GM19328 (cell line): ENCODE data around the gene CTDSP2.

Experiments
- ATAC-seq: cut with Tn5 transposase; IDR thresholded peaks from one replicate; pipeline ENCODE4 v1.9.1; 2021; ENCODE audit warnings: mild to moderate bottlenecking, moderate library complexity; ENCODE audit not compliant: unreplicated experiment

The CTDSP2 gene

DNA sequence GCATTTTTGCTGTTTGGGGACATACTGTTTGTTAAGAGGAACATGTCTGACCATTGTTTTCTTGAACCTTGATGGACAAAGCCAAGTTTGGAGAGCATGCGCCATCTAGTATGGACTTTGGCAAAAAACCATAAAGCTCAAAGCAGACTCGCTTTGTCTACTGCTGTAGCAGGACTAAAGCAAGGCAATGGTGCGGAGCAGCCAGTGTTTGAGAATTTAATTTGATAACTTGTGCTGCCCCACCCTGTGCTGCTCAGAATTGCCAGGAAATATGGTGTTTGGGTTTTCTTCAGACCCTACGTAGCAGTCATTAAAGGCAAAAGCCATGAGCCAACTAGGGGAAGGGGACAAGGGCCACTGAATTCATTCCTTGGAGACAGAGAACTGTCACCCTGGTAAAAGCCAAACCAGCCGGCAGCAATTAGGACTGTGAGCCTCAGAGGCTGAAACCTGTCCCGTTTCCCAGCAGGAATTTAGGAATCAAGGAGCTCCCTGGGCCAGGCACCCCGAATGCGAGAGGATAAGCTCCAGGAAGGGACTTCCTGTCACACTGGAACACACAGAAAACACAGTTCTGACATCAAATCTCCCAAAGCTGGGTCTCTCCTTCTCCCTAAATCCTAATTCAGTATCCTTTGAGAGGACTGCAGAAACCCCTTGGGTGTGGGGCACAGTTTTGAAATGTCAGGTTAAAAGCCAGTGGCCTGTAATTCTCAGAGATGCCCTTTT lies 29.1 kb downstream of the CTDSP2 start:
- no peak for ATAC-seq

DNA sequence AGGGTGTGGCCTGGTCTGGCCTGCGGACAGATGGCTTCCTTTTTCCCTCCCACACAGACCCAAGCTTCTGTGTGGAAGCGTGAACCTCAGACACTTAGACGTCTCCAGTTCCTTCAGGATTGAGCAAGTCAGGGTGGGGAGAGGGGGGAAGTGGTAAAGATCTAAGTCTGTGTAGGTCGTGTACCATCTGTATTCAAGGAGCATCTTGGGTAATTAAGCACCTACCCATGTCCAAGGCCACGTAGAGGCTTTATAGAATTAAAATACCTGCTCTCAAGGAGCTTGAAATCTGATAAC lies 29.7 kb downstream of the CTDSP2 start:
- ATAC-seq, result no peak

DNA sequence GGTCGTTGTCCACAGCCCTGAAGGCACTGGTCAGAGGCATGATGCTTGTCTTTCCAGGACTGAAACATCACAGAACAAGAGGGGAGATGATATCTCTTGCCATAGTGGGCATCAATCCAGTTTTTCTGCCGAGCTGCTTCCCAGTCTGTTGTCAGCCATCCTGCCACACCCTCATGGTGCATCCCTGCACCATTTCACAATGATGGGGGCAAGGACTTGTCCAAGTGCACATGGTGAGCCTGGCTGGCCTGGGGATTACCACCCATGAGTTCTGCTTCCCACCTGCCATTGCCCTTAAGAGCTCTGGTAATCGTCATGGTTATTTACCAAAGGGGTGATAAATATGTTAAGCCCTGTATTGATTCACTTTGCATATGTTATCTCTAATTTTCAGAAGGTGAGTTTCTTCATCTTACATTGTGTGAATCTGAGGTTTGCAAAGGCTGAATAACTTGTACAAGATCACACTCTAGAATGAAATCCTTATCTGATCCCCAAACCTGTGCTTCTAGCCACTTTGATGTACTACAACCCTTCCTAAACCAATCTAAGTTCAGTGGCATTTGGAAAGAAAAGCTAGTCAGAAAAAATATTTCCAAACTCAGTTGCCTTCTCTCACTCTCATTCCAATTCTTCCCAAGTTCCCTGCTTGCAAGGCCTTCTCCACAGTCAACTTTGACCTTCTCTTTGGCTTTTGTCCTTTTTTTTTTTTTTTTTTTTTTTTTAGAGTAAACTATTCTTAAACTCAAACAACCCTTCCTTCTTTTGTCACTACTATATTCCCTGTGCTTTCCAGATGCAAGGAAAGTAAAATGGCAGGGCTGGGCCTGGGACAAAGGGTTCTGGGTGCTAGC lies 30.3 kb downstream of the CTDSP2 start:
- ATAC-seq, result no peak

DNA sequence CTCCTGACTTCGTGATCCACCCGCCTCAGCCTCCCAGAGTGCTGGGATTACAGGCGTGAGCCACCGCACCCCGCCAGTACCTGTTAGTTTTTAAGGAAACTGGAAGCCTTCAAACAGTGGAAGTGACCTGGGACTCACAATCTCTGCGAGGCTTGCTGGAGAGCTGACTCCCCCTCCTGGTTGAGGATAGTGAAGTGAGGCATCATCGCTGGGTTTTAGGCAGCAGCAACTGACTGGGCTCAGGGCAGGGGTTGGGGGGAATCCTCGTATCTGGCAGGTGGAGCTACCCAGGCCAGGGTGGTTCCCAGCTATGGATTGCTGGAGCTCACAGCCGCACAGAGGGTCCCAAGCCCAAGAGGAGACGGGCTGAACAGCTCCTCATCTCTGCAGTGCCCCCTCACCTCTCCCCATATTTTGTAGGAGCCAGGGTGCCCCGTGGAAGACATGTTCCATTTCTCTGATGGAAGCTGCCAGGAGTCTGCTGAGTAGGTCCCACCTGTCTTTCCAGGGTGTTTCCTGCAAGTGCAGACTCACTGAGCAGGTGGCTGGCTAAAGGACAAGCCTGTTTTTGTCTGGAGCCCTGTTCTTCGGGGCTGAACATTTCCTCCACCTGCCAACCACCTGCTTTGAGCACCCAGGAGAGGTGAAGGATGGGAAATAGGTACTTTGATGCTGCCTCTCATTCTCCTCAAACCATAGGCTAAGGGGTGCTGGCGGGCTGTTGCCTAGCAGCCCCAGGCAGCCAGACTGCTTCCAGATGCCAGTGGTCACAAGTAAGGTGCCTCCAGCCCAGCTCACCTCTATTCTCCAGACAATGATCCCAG lies 31.1 kb downstream of the CTDSP2 start:
- no peak for ATAC-seq

DNA sequence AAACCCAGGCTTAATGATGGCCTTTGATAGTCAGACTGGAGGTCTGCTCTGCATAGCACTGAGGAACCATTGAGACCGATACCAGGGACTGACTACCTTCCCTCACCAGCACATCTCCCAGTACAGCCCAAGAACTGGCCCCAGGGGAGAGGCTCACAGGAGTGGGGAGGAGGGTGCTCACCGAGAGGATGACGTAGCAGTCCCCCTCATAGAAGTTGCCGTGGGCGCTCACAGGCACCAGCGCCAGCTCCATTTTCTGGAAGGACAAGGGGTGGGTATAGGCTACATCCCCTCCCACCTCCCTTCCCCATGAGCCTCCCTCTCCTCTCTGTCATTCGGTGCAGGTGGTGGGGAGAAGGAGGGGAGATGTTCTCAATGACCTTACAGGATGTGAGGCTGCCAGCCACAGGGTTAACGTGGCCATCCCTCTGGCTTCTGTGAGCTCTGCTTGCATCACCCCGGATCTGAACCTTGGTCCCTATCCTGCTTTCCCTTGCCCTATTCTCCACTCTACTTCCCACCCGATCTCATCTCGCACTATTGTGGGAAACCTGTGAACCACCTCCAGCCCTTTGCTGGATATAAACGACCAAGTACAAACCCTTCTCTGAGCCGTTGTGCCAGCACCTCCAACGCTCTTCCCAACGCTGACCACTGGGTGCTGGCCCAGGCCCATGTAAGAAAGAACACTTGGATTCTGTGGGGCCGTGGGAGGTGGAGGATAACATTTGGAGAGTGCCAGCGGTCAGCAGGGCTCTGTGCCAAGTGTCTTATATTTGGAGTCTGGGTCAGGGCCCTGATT lies 32.4 kb downstream of the CTDSP2 start:
- ATAC-seq, result no peak

DNA sequence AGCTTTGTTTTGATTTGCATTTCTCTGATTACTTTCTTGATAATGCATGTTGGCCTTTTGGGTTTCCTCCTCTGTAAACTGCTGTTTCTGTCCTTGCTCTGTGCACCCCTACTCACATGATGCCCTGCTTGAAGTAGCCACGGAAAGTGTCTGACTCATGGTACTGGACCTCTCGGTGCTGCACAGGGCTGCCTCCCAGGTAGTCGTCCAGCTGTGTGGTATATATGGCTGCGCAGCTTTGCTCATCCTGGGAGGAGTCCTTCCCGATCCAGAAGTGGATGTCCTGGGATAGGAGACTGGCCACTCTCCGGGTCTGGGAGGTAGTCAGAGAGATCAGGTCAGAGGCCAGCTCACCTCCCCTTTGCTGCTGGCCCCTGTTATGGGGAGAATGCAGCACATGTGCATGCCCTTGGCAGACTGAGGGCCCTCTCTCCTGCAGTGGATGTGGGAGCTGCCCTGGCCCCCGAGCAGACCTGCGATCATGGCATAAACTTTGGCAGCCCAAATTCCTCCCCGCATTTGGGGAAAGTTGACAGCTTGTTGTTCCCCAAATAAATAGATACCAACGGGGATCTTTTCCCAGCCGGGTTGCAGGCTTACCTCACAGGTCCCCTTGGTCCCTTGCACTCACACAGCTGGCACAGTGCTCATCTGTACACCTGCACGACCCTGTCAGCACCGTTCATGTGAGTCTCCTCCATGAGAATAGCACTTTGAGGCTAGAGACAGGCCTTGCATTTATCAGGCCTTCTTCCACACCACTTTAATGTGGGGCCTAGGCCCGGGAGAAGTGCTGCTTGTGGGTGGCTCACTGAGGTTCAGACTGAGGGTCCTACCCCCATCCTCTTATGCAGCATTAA lies 33.2 kb downstream of the CTDSP2 start:
- ATAC-seq, result no peak

DNA sequence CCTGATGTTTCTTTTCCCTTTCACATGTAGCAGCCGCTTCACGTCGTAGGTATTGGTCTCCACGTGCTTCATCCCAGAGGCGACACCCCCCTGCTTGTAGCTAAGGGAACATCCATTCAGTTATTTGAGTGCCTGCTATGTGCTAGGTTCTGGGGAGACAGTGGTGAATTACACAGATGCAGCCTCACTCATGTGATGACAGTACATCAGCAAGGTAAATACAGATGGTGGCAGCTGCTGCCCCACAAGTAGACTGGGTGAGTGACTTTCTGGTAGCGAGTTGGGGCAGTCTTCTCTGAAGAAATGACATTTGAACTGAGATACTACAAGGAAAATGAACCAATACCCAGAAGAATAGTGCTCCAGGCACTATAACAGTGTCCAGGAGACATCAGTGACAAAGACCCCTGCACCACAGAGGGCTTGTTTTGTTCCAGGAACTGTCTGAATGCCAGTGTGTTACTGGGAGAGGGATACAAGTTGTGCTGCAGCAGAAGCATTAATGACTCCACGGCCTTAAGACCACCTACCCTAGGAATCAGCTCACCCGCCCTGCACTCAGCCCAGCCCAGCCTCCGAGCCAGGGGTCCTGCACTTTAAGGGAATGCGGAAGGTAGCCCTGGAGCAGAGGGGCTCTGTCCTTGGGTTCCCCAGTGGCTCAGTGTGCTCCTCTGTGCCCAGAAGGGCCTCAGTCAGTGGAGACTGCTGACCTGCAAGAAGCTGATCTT lies 35.3 kb downstream of the CTDSP2 start:
- ATAC-seq, result no peak

DNA sequence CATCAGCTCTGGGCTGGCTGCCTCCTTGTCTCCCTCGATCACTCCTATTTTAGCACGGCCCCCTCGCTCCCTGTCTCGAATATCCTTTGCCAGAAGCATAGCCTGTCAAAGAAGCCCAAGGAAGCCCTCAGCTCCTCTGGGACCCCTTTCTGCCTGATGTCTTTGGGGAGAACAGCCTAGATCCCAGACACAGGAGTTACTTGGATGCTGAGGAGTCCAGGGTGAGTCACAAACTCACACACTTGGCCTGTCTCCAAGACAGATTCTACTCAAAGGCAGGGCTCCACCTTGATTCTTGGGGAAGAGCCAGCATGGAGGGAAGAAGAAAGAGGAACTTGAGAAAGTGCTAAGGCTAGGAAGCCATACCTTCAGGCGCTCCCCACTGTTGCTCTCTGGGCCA lies 36.1 kb downstream of the CTDSP2 start:
- ATAC-seq, result no peak

DNA sequence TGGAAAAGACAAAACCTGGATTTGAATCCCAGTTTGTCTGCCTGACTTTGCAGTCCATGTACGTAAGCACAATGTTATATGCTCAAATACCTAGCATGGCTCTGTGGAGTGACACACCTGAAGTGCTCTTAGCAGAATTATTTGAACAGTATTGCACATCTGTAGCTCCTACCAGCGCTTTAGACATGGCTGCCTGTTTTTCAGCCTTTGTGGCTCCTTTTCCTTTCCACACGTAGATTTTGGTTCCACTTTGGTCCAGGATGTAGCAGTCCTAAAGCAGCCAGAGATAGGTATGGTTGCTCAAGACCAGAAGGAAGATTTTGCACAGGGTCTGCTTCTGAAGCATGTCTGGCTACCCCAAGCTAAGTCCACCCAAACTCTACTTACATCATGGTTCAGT lies 37.1 kb downstream of the CTDSP2 start:
- ATAC-seq, result no peak

DNA sequence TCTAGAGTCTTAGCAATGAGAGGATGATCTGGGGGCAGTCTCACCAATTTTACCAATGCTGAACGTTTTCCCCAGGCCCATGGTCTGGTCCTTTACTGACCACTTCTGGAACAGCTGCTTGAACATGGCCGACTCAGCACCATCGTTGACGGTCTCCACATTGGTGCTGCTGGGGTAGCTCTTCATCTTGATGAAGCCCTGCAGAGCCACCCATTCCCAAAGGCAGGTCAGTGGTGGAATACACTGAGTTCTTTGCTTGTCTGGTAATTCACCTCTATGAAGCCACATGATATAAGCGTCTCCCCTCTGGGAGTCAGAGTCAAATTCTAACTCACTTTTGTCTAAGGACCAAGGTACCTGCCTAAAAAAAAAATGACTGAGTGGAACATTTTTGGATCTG lies 38.2 kb downstream of the CTDSP2 start:
- no peak for ATAC-seq

DNA sequence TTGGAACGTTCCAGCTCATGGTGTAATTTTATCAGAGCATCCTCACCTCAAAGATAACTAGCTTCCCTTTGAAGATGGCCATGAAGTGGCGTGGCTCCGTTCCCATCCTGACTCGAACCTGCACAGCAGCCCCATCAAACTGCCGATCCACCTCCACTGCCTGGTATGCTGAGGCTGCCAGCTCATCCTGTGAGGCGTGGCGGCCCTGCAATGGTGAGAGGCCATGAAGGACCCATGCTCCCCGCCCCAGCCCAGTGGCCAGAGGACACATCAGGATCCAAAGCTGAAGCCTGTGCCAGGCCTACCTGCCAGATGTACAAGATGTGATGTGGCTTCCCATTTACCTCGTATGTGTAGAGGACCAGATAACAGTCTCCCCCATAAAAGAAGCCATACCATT lies 39.2 kb downstream of the CTDSP2 start:
- ATAC-seq, result no peak

DNA sequence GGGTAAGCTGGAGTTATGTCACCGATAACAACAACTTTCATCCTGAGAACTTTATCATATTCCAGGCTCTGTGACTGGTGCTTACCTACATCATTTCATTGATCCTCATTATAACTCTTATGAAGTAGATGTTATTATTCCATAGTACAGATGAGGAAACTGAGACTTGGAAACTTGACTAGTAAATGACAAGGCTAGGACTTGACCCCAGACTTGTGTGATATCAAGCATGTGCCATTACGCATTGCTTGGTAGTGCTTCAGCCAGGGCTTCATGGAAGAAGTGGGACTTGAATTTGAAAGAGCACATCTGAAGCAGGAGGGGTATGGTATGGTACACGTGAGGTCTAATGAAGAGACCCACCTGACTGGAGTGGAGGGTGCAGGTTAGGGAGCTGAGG lies 39.9 kb downstream of the CTDSP2 start:
- no peak for ATAC-seq

DNA sequence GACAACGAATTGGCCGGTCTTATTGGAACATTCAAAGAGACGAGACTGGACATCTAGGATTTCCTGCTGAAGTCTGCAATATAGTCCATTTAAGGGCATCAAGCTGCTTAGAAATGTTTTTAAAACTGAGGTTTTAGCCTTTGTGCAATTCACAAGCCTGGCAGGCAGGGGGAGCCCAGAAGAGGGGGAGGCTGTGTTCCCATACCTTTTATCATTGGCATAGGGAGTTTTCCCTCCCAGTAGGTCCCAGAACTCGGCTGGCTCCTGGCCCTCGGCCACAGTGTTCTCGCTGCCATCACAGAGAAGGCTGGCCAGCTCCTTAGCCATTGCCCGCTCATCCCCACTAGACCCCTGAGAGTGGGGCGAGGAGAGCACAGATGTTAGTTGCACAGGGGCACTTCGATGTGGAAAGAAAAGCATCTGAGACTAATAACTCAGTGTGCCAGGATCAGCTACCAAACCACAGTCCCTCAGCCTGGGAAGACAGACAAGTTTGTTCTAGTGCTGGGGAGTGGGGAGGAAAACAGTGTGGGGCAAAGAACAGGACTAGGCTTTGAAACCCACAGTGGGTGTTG lies 43.1 kb downstream of the CTDSP2 start:
- ATAC-seq, result no peak

DNA sequence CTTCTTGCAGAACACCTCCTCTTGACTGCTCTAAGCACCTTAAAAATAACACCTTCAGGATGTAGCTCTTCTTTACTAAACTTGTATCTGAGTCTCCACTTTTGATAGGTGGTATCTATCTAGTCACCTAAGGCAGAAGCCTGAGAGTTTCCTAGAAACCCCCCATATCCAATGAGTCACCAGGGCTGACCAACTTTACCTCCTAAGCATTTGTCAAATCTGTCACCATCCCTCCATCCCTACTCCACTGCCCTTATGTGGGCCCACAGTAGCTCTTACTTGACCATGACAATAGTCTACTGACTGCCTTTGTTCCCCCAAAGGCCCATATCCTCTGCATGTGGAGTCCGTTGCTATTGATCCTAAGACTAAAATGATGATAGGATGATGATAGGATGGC lies 43.9 kb downstream of the CTDSP2 start:
- ATAC-seq, result no peak

DNA sequence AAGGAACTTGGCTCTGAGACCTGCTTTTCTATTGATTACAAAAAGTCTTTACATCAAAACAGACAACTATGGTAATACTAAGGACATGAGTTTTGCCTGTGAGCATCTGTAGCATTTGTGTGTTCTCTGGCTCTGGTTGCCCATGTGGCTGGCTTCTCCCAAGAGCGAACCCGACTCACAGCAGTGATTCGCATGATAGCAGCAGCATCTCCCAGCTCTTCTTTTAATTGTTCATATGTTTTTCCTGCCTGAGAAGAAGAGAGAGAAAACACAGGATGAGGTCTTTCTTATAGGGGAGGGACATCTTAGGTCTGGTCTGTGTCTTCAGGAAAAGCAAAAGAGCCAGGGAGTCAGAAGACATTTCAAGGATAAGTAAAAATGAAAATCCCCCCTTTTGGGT lies 45.6 kb downstream of the CTDSP2 start:
- no peak for ATAC-seq

DNA sequence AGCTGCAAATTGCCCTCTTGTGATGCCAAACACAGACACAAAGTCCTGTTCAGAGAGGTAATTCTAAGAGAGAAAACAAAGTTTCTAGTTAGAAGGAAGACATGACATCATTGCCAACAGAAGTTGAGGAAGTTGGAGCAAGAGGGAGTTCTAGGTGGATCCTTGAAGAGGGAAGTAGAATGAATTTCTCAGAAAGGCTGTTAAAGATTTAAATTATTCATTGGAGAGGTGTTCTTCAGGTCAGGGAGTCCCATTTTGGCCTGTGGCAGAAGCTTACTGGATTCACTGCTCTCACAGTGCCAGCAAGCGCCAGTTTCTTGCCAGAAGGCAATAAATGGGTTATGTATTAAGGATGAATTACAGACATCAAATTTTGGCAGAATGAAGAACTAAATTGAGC lies 48.6 kb downstream of the CTDSP2 start:
- no peak for ATAC-seq

DNA sequence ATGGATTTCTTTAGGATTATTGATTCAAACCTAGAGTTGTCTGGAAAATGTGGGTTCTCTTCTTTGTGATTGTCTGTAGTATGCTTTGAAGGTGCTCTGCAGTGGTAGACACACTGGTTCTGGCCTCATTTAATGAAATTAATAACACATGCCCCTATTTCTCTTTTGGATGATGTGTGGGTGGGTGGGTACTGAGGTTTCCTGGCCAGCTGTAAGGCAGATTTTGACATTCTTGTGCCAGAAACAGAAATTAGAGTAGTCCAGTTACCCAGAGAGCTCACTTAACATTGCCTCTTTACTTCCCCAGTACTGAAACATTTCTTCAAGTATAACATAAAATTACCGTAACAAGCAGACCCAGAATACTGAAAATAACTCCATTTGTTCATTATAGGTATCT lies 49.5 kb downstream of the CTDSP2 start:
- no peak for ATAC-seq

DNA sequence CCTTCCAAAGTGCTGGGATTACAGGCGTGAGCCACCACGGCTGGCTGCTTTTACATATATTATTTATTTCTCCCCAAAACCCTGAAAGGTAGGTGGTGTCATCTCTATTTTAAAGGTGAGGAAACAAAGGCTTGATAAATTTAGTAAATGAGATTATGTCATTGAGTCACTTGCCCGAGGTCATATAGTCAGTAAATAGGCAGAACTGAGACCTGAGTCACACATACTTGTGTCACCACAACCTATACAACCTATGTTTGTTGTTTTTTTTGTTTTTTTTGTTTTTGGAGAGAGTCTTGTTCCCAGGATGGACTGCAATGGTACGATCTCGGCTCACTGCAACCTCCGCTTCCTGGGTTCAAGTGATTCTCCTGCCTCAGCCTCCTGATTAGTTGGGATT lies 51.2 kb downstream of the CTDSP2 start:
- ATAC-seq, result no peak

DNA sequence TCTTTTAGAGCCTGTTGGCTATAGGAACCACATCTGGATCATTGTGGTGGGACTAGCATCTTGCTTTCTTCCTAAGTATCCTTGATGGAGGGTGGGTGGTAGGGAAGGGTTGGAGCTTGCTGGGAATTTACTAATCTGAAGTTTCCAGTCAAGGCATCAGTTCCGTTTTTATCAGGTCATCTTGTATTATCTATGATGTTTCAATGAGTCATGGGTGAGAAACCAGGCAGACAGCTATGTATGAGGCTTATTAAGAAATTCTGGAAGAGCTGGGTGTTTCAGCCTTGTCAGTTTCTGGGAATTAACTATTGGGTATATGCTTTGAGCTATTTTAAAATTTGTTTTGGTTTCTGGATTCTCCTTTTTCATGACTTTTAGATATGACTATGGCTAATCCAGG lies 52.6 kb downstream of the CTDSP2 start:
- ATAC-seq, result no peak
